H9 (cell line): ENCODE results near the gene BICD2. TPM values are rescaled to one million over a fixed set of nuclear protein-coding genes. Genes with fewer than 3 reads are reported as not detected.

Experiments
- DNase-seq: peaks from one replicate; pipeline ENCODE4 v3.0.0-alpha.2; 2017
- H2AFZ ChIP-seq: one replicate; pipeline ENCODE4 v1.6.1; 2013; ENCODE audit warnings: mild to moderate bottlenecking, low read length, control low read depth, moderate library complexity
- H2AK5ac ChIP-seq: 2 replicates; pipeline ENCODE4 v1.6.1; 2013; ENCODE audit warnings: low read length, control low read depth, mixed read lengths; ENCODE audit not compliant: insufficient read length
- H2BK120ac ChIP-seq: one replicate; pipeline ENCODE4 v1.6.1; 2013; ENCODE audit warnings: low read depth, mild to moderate bottlenecking, low read length, control low read depth, inconsistent platforms; ENCODE audit not compliant: poor library complexity, severe bottlenecking
- H2BK12ac ChIP-seq: 2 replicates; pipeline ENCODE4 v1.6.1; 2013; ENCODE audit warnings: low read length, control low read depth, mixed read lengths, low read depth; ENCODE audit not compliant: insufficient read length
- H2BK15ac ChIP-seq: 2 replicates; pipeline ENCODE4 v1.6.1; 2013; ENCODE audit warnings: low read depth, low read length, control low read depth
- H2BK20ac ChIP-seq: one replicate; pipeline ENCODE4 v1.6.1; 2013; ENCODE audit warnings: low read depth, mild to moderate bottlenecking, low read length, control low read depth, inconsistent platforms; ENCODE audit not compliant: poor library complexity, severe bottlenecking
- H2BK5ac ChIP-seq: 2 replicates; pipeline ENCODE4 v1.6.1; 2013; ENCODE audit warnings: low read length, control low read depth, mixed read lengths; ENCODE audit not compliant: insufficient read length
- H3K14ac ChIP-seq: 2 replicates; pipeline ENCODE4 v1.6.1; 2013; ENCODE audit warnings: low read length, control low read depth; ENCODE audit not compliant: insufficient read depth
- H3K18ac ChIP-seq: 2 replicates; pipeline ENCODE4 v1.6.1; 2013; ENCODE audit warnings: low read depth, mild to moderate bottlenecking, mixed read lengths, low read length, control low read depth; ENCODE audit not compliant: insufficient read length
- H3K23ac ChIP-seq: 2 replicates; pipeline ENCODE4 v1.6.1; 2013; ENCODE audit warnings: low read length, control low read depth, mixed read lengths, low read depth; ENCODE audit not compliant: insufficient read length
- H3K23me2 ChIP-seq: 2 replicates; pipeline ENCODE4 v1.6.1; 2013; ENCODE audit warnings: low read depth, mild to moderate bottlenecking, mixed read lengths, low read length, control low read depth; ENCODE audit not compliant: insufficient read length, poor library complexity, severe bottlenecking
- H3K27ac ChIP-seq: 2 replicates; pipeline ENCODE4 v1.5.1; 2013; ENCODE audit warnings: low read length, control low read depth, mixed read lengths, low read depth; ENCODE audit not compliant: insufficient read length
- H3K27me3 ChIP-seq: 2 replicates; pipeline ENCODE4 v1.6.1; 2013; ENCODE audit warnings: low read length, control low read depth, inconsistent platforms; ENCODE audit not compliant: insufficient read depth
- H3K4ac ChIP-seq: 2 replicates; pipeline ENCODE4 v1.6.1; 2013; ENCODE audit warnings: low read depth, mild to moderate bottlenecking, control low read depth, inconsistent platforms, low read length, moderate library complexity
- H3K4me1 ChIP-seq: 2 replicates; pipeline ENCODE4 v1.6.1; 2013; ENCODE audit warnings: low read length, control low read depth, inconsistent platforms; ENCODE audit not compliant: insufficient read depth
- H3K4me2 ChIP-seq: 2 replicates; pipeline ENCODE4 v1.6.1; 2013; ENCODE audit warnings: low read length, control low read depth, mixed read lengths; ENCODE audit not compliant: insufficient read length, insufficient read depth
- H3K56ac ChIP-seq: 2 replicates; pipeline ENCODE4 v1.6.1; 2013; ENCODE audit warnings: low read depth, mild to moderate bottlenecking, mixed read lengths, low read length, control low read depth; ENCODE audit not compliant: insufficient read length
- H3K79me1 ChIP-seq: 2 replicates; pipeline ENCODE4 v1.6.1; 2013; ENCODE audit warnings: low read depth, mild to moderate bottlenecking, moderate library complexity, low read length, control low read depth, inconsistent platforms; ENCODE audit not compliant: insufficient read depth, poor library complexity, severe bottlenecking
- H3K79me2 ChIP-seq: 2 replicates; pipeline ENCODE4 v1.6.1; 2013; ENCODE audit warnings: low read length, control low read depth, inconsistent platforms; ENCODE audit not compliant: insufficient read depth
- H3K9ac ChIP-seq: 2 replicates; pipeline ENCODE4 v1.6.1; 2013; ENCODE audit warnings: low read length, control low read depth, mixed read lengths; ENCODE audit not compliant: insufficient read length; ENCODE audit errors: extremely low read depth
- H3K9me3 ChIP-seq: one replicate; pipeline ENCODE4 v1.6.1; 2013; ENCODE audit warnings: low read depth, low read length, inconsistent platforms; ENCODE audit not compliant: control insufficient read depth
- H3T11ph ChIP-seq: one replicate; pipeline ENCODE4 v1.6.1; 2013; ENCODE audit warnings: mild to moderate bottlenecking, low read length, control low read depth, inconsistent platforms
- H4K20me1 ChIP-seq: one replicate; pipeline ENCODE4 v1.6.1; 2013; ENCODE audit not compliant: control insufficient read depth, insufficient read length, insufficient read depth
- H4K5ac ChIP-seq: 2 replicates; pipeline ENCODE4 v1.6.1; 2013; ENCODE audit warnings: low read depth, mild to moderate bottlenecking, mixed read lengths, low read length, control low read depth; ENCODE audit not compliant: insufficient read length
- H4K8ac ChIP-seq: replicated peaks from 2 replicates; pipeline ENCODE4 v1.6.1; 2013; ENCODE audit warnings: low read length, control low read depth, mixed read lengths, low read depth; ENCODE audit not compliant: insufficient read length
- H4K91ac ChIP-seq: 2 replicates; pipeline ENCODE4 v1.6.1; 2013; ENCODE audit warnings: low read depth, mild to moderate bottlenecking, moderate library complexity, mixed read lengths, low read length, control low read depth; ENCODE audit not compliant: insufficient read length
- H3K27ac Mint-ChIP-seq, 3 experiments: 2 replicates in 2 of 3; 3 replicates in 1 of 3; pipeline ENCODE4 v1.8.0; 2020 to 2021; ENCODE audit warnings: mixed read lengths in 3 of 3, mild to moderate bottlenecking in 1 of 3, moderate library complexity in 1 of 3
- H3K27me3 Mint-ChIP-seq: 2 replicates; pipeline ENCODE4 v1.8.0; 2021; ENCODE audit warnings: low read depth, mild to moderate bottlenecking, moderate library complexity, mixed read lengths
- H3K36me3 Mint-ChIP-seq, 3 experiments: 2 replicates in 2 of 3; 3 replicates in 1 of 3; pipeline ENCODE4 v1.8.0; 2020 to 2021; ENCODE audit warnings: low read depth in 3 of 3, mixed read lengths in 3 of 3; ENCODE audit not compliant: insufficient read depth in 1 of 3
- H3K4me1 Mint-ChIP-seq, 2 experiments: 2 replicates each; pipeline ENCODE4 v1.8.0; 2020; ENCODE audit warnings: mixed read lengths in 2 of 2
- H3K4me3 Mint-ChIP-seq, 2 experiments: 2 replicates in 1 of 2; 3 replicates in 1 of 2; pipeline ENCODE4 v1.8.0; 2020 to 2021; ENCODE audit warnings: mild to moderate bottlenecking in 2 of 2, mixed read lengths in 2 of 2, moderate library complexity in 1 of 2
- H3K9me3 Mint-ChIP-seq, 2 experiments: 2 replicates in 1 of 2; 3 replicates in 1 of 2; pipeline ENCODE4 v1.8.0; 2020; ENCODE audit warnings: mild to moderate bottlenecking in 2 of 2, mixed read lengths in 2 of 2, moderate library complexity in 1 of 2
- WGBS: extraction: QIAGEN DNeasy Blood & Tissue Kit; methylation state at CpG from one replicate; pipeline ENCODE4 v1.1.7; 2013; ENCODE audit warnings: missing lambda C conversion rate, low lambda C conversion rate, mixed read lengths; ENCODE audit not compliant: insufficient read length; ENCODE audit errors: extremely low coverage; 5-methylcytosine and 5-hydroxymethylcytosine counted together
- total RNA-seq: library from RNA; stranded (reverse); gene quantifications from 2 replicates; pipeline ENCODE4 v1.2.1, GENCODE V29; 2021
- TF ChIP-seq, protein P1 (sequence below): fragments of 200-600 bp; sonication (generic); conservative IDR thresholded peaks from 3 replicates; pipeline ENCODE4 v1.8.0; 2021; ENCODE audit warnings: antibody characterized with exemption, mild to moderate bottlenecking

Gene BICD2
- total RNA-seq, 1 experiment from 2014 or later, result 22.3 TPM

DNA sequence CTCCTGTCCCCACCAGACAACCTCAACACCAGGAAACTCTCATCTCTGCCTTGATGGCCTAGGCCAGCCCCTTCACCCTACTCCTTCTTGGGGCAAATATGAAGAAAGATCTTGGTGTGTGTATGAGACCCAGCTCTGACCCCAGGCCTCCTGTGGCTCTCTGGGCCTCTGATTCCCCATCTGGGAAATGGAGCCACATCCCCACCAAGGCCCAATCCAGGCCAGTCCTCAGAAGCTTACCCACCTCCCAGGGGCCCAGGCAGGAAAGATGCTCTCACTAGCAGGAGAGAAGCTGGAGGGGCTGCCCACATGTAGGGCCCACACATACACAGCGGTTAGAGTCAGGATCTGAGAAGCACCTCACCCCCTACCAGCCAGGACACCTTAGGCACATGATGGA lies 38.9 kb downstream of the BICD2 start:
- TF ChIP-seq, protein P1, sequence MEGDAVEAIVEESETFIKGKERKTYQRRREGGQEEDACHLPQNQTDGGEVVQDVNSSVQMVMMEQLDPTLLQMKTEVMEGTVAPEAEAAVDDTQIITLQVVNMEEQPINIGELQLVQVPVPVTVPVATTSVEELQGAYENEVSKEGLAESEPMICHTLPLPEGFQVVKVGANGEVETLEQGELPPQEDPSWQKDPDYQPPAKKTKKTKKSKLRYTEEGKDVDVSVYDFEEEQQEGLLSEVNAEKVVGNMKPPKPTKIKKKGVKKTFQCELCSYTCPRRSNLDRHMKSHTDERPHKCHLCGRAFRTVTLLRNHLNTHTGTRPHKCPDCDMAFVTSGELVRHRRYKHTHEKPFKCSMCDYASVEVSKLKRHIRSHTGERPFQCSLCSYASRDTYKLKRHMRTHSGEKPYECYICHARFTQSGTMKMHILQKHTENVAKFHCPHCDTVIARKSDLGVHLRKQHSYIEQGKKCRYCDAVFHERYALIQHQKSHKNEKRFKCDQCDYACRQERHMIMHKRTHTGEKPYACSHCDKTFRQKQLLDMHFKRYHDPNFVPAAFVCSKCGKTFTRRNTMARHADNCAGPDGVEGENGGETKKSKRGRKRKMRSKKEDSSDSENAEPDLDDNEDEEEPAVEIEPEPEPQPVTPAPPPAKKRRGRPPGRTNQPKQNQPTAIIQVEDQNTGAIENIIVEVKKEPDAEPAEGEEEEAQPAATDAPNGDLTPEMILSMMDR, result no peak
- Histone ChIP-seq H3K79me2 (no peaks in the 10 kb centered on the region), H3K4me1 (no peaks in the 10 kb centered on the region), H2AK5ac (no peak overlapping the region), H3K9me3 (no peaks in the 10 kb centered on the region), H3K14ac (no peak overlapping the region), H3K56ac (no peak overlapping the region), H4K8ac (no peak overlapping the region), H3K27ac (no peak overlapping the region), H2BK12ac (no peak overlapping the region), H3K23ac (no peak overlapping the region), H3K4ac (no peak overlapping the region), H3T11ph (no peak overlapping the region), H4K91ac (no peak overlapping the region), H3K27me3 (no peaks in the 10 kb centered on the region), H3K18ac (no peak overlapping the region), H2AFZ (no peak overlapping the region), H3K9ac (no peak overlapping the region), H2BK5ac (no peak overlapping the region), H4K20me1 (peaks cover 3% of the 10 kb centered on the region), H2BK20ac (no peak overlapping the region), H2BK120ac (no peak overlapping the region), H4K5ac (no peak overlapping the region), H3K23me2 (no peaks in the 10 kb centered on the region), H3K79me1 (no peaks in the 10 kb centered on the region), H3K4me2 (no peak overlapping the region), H2BK15ac (no peak overlapping the region)
- Mint-ChIP-seq H3K36me3 (peaks cover 8 to 49% (median 29%) of the 10 kb centered on the region in 3 experiments), H3K9me3 (no peaks in the 10 kb centered on the region), H3K27me3 (no peaks in the 10 kb centered on the region), H3K27ac (peak overlapping the region in 1 of 3 experiments; percentile 68; a peak in 1 of 7 replicates), H3K4me3 (no peak overlapping the region; a peak in 1 of 5 replicates), H3K4me1 (no peaks in the 10 kb centered on the region)
- no peak for DNase-seq
- WGBS, result no CpG with 5 or more reads among the region's 1 CpG
